Omental fat pad (tissue), 4 donors: Measurements from ENCODE around the gene CACNB1. TPM values are rescaled to one million over a fixed set of nuclear protein-coding genes. Genes with fewer than 3 reads are reported as not detected.
"Not testable (repeated sequence)": the region's sequence is repeated elsewhere in the genome, so short reads cannot be mapped to it uniquely, and the experiment has no call there.

Experiments used
- ATAC-seq: fragments of 150-250 bp; one replicate; pipeline ENCODE4 v1.9.1; 2016; ENCODE audit warnings: mild to moderate bottlenecking, moderate library complexity; ENCODE audit not compliant: low FRiP score
- DNase-seq: peaks from one replicate; pipeline ENCODE4 v3.0.0-alpha.2; 2019; ENCODE audit warnings: low spot score
- CTCF ChIP-seq, 3 donors: fragments of 450-650 bp; IDR thresholded peaks; one replicate each; pipeline ENCODE4 v1.5.1; 2016 to 2017; ENCODE audit warnings: antibody characterized with exemption in 3 of 3, mild to moderate bottlenecking in 3 of 3, moderate library complexity in 2 of 3
- total RNA-seq, 4 donors: library from RNA; depleted of rRNA; stranded (reverse); fragments of >200 nt; gene quantifications; one replicate each; pipeline ENCODE4 v1.1.0, GENCODE V29; 2016

Gene CACNB1
- total RNA-seq, 4 donors from 2014 or later, result 3.2 to 3.7 (median 3.5) TPM

GRCh38 chr17:39138431-39139160 lies 58.9 kb downstream of the CACNB1 start:
- no peak for TF ChIP-seq CTCF (IDR thresholded peaks at IDR 0.05)
- ATAC-seq (no peak), DNase-seq (no peak)

GRCh38 chr17:39134878-39135277 lies 62.6 kb downstream of the CACNB1 start:
- TF ChIP-seq CTCF (IDR thresholded peaks at IDR 0.05), result no peak
- no peak for DNase-seq

GRCh38 chr17:39132192-39132610 lies 65.3 kb downstream of the CACNB1 start:
- DNase-seq, result no peak
- no peak for TF ChIP-seq CTCF (IDR thresholded peaks at IDR 0.05)
- no peak for ATAC-seq

More at GRCh38 chr17:39134878-39135277, 62.6 kb downstream of the CACNB1 start:
- no peak for ATAC-seq

GRCh38 chr17:39131616-39132015 lies 65.9 kb downstream of the CACNB1 start:
- DNase-seq (no peak), ATAC-seq (no peak)
- no peak for TF ChIP-seq CTCF (IDR thresholded peaks at IDR 0.05)

GRCh38 chr17:39130205-39130604 lies 67.3 kb downstream of the CACNB1 start:
- no peak for TF ChIP-seq CTCF (IDR thresholded peaks at IDR 0.05)
- DNase-seq (no peak), ATAC-seq (no peak)

- ATAC-seq, result not testable (repeated sequence)
Measured at GRCh38 chr17:39129544-39129943, 67.9 kb downstream of the CACNB1 start.

GRCh38 chr17:39126436-39126835 lies 71.0 kb downstream of the CACNB1 start:
- TF ChIP-seq CTCF (IDR thresholded peaks at IDR 0.05), result no peak
- DNase-seq (no peak), ATAC-seq (no peak)

More at GRCh38 chr17:39129544-39129943, 67.9 kb downstream of the CACNB1 start:
- not testable (repeated sequence) for DNase-seq
